Measurements from ENCODE around the gene GRIK1. TPM values are rescaled to one million over a fixed set of nuclear protein-coding genes. Genes with fewer than 3 reads are reported as not detected.

GRIK1 gene
- polyA plus RNA-seq, 1 donor (not counting 4 experiments of a cell fraction or from before 2014, with no cell fraction given), result not detected

GRCh38 chr21:29538115-29538514 lies 401.7 kb downstream of the GRIK1 start:
- no peaks in the 10 kb centered on the region for H3K4me1 ChIP-seq (ENCODE audit: control insufficient read depth, extremely low read depth, insufficient read depth, low read length)
- H3K4me2 ChIP-seq (ENCODE audit: control insufficient read depth, extremely low read depth, insufficient read depth, low read depth, low read length), result no peak overlapping the region
- H3K9me3 ChIP-seq (ENCODE audit: control insufficient read depth, low read depth, low read length), result no peaks in the 10 kb centered on the region
- DNase-seq (ENCODE audit: low read depth, low spot score) (no peak), FAIRE-seq (no peak)
- no peak overlapping the region for H2AFZ ChIP-seq (ENCODE audit: control insufficient read depth, low read length)
- H4K20me1 ChIP-seq (ENCODE audit: control insufficient read depth, extremely low read depth, insufficient read depth, low read length), result no peaks in the 10 kb centered on the region
- H3K27ac ChIP-seq (ENCODE audit: control insufficient read depth, insufficient read depth, low read length), result no peak overlapping the region
- no peak overlapping the region for H3K4me3 ChIP-seq (ENCODE audit: control insufficient read depth in 2 of 3, extremely low read depth in 1 of 3, insufficient read depth in 2 of 3, low read depth in 1 of 3, low read length in 3 of 3)
- no peaks in the 10 kb centered on the region for H3K79me2 ChIP-seq (ENCODE audit: control insufficient read depth, insufficient read depth, low read length)
- H3K9ac ChIP-seq (ENCODE audit: control insufficient read depth, extremely low read depth, insufficient read depth, low read length), result no peak overlapping the region
- H3K36me3 ChIP-seq (ENCODE audit: control insufficient read depth in 2 of 2, extremely low read depth in 1 of 2, insufficient read depth in 2 of 2, low read length in 2 of 2), result no peaks in the 10 kb centered on the region
- H3K9me1 ChIP-seq (ENCODE audit: control insufficient read depth, extremely low read depth, insufficient read depth, low read length), result no peaks in the 10 kb centered on the region
- dilution Hi-C loops (cut with MboI; ENCODE audit: extremely low pct_ligation_motif_present, low sequenced_read_pairs), result no loop called here
- H3K27me3 ChIP-seq (ENCODE audit: control insufficient read depth, extremely low read depth, insufficient read depth, low read length), result no peaks in the 10 kb centered on the region
- no peak for TF ChIP-seq EZH2 (IDR thresholded peaks at IDR 0.05; ENCODE audit: low read length)
- TF ChIP-seq CTCF (optimal IDR thresholded peaks at IDR 0.05 in 1 of 3, IDR thresholded peaks at IDR 0.05 in 1 of 3, conservative IDR thresholded peaks at IDR 0.05 in 1 of 3; ENCODE audit: extremely low read depth in 1 of 3, insufficient read depth in 2 of 3, low read length in 3 of 3), result no peak

GRCh38 chr21:29534448-29534847 lies 405.3 kb downstream of the GRIK1 start:
- H3K27ac ChIP-seq (ENCODE audit: control insufficient read depth, insufficient read depth, low read length), result no peak overlapping the region
- no peak for DNase-seq (ENCODE audit: low read depth, low spot score)
- H2AFZ ChIP-seq (ENCODE audit: control insufficient read depth, low read length), result no peak overlapping the region
- TF ChIP-seq CTCF (optimal IDR thresholded peaks at IDR 0.05 in 1 of 3, IDR thresholded peaks at IDR 0.05 in 1 of 3, conservative IDR thresholded peaks at IDR 0.05 in 1 of 3; ENCODE audit: extremely low read depth in 1 of 3, insufficient read depth in 2 of 3, low read length in 3 of 3) (no peak), EZH2 (IDR thresholded peaks at IDR 0.05; ENCODE audit: low read length) (no peak)
- no peaks in the 10 kb centered on the region for H3K79me2 ChIP-seq (ENCODE audit: control insufficient read depth, insufficient read depth, low read length)
- FAIRE-seq, result no peak
- H4K20me1 ChIP-seq (ENCODE audit: control insufficient read depth, extremely low read depth, insufficient read depth, low read length), result no peaks in the 10 kb centered on the region
- no peak overlapping the region for H3K4me3 ChIP-seq (ENCODE audit: control insufficient read depth in 2 of 3, extremely low read depth in 1 of 3, insufficient read depth in 2 of 3, low read depth in 1 of 3, low read length in 3 of 3)
- H3K9ac ChIP-seq (ENCODE audit: control insufficient read depth, extremely low read depth, insufficient read depth, low read length), result no peak overlapping the region
- H3K9me1 ChIP-seq (ENCODE audit: control insufficient read depth, extremely low read depth, insufficient read depth, low read length), result no peaks in the 10 kb centered on the region
- H3K4me1 ChIP-seq (ENCODE audit: control insufficient read depth, extremely low read depth, insufficient read depth, low read length), result no peaks in the 10 kb centered on the region
- dilution Hi-C loops (cut with MboI; ENCODE audit: extremely low pct_ligation_motif_present, low sequenced_read_pairs), result no loop called here
- H3K36me3 ChIP-seq (ENCODE audit: control insufficient read depth in 2 of 2, extremely low read depth in 1 of 2, insufficient read depth in 2 of 2, low read length in 2 of 2), result no peaks in the 10 kb centered on the region
- no peaks in the 10 kb centered on the region for H3K9me3 ChIP-seq (ENCODE audit: control insufficient read depth, low read depth, low read length)
- no peak overlapping the region for H3K4me2 ChIP-seq (ENCODE audit: control insufficient read depth, extremely low read depth, insufficient read depth, low read depth, low read length)
- H3K27me3 ChIP-seq (ENCODE audit: control insufficient read depth, extremely low read depth, insufficient read depth, low read length), result no peaks in the 10 kb centered on the region

Measured in keratinocyte (primary cell).